NK-92 treated with Interleukin-12 subunit alpha and Interleukin-12 subunit beta, amount 100 ng/mL, for 24 hours (cell line): ENCODE measurements around the gene ZNF25.
"Not testable (repeated sequence)": the region's sequence is repeated elsewhere in the genome, so short reads cannot be mapped to it uniquely, and the experiment has no call there.

Experiments
- DNase-seq: peaks from one replicate; lab custom pipeline; 2025; lab: John Stamatoyannopoulos, UW

The ZNF25 gene

GRCh38 chr10:37947526-37947925 lies 28.9 kb downstream of the ZNF25 start:
- no peak for DNase-seq

DNA sequence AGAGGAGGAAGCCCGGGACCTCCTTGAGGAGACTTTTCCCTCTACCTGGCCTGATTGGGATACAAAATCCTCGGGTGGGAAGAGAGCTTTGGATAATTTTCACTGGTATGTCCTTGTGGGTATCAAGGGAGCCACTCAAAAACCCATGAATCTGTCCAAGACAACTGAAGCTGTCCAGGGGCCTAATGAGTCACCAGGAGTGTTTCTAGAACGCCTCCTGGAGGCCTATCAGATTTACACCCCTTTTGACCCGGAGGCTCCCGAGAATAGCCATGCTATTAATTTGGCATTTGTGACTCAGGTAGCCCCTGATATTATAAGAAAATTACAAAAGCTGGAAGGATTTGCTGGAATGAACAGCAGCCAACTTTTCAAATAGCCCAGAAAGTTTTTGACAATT lies 38.6 kb downstream of the ZNF25 start:
- DNase-seq: no peak

- no peak for DNase-seq
Measured at GRCh38 chr10:37934791-37935190, 41.7 kb downstream of the ZNF25 start.

- DNase-seq: no peak
Measured at GRCh38 chr10:37930423-37930822, 46.0 kb downstream of the ZNF25 start.

DNA sequence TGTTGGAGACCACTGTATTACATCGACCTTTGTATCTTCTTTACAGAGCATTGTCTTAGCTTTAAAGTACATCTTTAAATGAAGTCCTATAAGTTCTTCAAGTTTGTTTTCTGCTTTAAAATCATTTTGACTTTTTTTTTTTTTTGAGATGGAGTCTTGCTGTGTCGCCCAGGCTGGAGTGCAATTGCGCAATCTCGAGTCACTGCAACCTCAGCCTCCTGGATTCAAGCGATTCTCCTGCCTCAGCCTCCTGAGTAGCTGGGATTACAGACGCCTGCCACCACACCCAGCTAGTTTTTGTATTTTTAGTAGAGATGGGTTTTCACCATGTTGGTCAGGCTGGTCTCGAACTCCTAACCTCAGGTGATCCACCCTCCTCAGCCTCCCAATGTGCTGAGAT lies 68.3 kb downstream of the ZNF25 start:
- DNase-seq: not testable (repeated sequence)

- no peak for DNase-seq
Measured at GRCh38 chr10:37906382-37906781, 70.1 kb downstream of the ZNF25 start.
